Osteoblast (primary cell): ENCODE results near the gene PTPRN2. TPM values are rescaled to one million over a fixed set of nuclear protein-coding genes. Genes with fewer than 3 reads are reported as not detected.

Experiments used
- DNase-seq: peaks from one replicate; pipeline ENCODE4 v3.0.0; 2011; ENCODE audit warnings: low spot score, mixed read lengths; ENCODE audit not compliant: insufficient read length; ENCODE audit errors: missing footprints
- H2AFZ ChIP-seq: 2 replicates; pipeline ENCODE4 v1.6.0; 2011; ENCODE audit warnings: mild to moderate bottlenecking, low read length
- H3K27ac ChIP-seq: 2 replicates; pipeline ENCODE4 v1.5.1; 2011; ENCODE audit warnings: mild to moderate bottlenecking, low read depth, low read length, moderate library complexity
- H3K27me3 ChIP-seq: 2 replicates; pipeline ENCODE4 v1.6.0; 2012; ENCODE audit warnings: mild to moderate bottlenecking, control low read depth, inconsistent platforms, low read length, moderate library complexity; ENCODE audit not compliant: insufficient read depth
- H3K36me3 ChIP-seq: 2 replicates; pipeline ENCODE4 v1.5.1; 2011; ENCODE audit warnings: mild to moderate bottlenecking, low read length, control low read depth, moderate library complexity; ENCODE audit not compliant: insufficient read depth
- H3K4me1 ChIP-seq: 2 replicates; pipeline ENCODE4 v1.5.1; 2011; ENCODE audit warnings: mild to moderate bottlenecking, low read length, control low read depth, moderate library complexity; ENCODE audit not compliant: insufficient read depth
- H3K4me2 ChIP-seq: 2 replicates; pipeline ENCODE4 v1.6.0; 2011; ENCODE audit warnings: mild to moderate bottlenecking, low read length; ENCODE audit not compliant: insufficient read depth
- H3K4me3 ChIP-seq: fragments of 200-600 bp; sonication (generic); 3 replicates; pipeline ENCODE4 v1.5.1; 2012; ENCODE audit warnings: mild to moderate bottlenecking, low read length, inconsistent platforms; ENCODE audit not compliant: insufficient read depth
- H3K79me2 ChIP-seq: 2 replicates; pipeline ENCODE4 v1.6.0; 2012; ENCODE audit warnings: mild to moderate bottlenecking, low read length, control low read depth, inconsistent platforms; ENCODE audit not compliant: insufficient read depth
- H3K9me3 ChIP-seq: 2 replicates; pipeline ENCODE4 v1.5.1; 2011; ENCODE audit warnings: low read depth, low read length, control low read depth
- H4K20me1 ChIP-seq: 2 replicates; pipeline ENCODE4 v1.6.0; 2012; ENCODE audit warnings: mild to moderate bottlenecking, low read length, control low read depth; ENCODE audit not compliant: insufficient read depth
- CTCF ChIP-seq: IDR thresholded peaks from 2 replicates; pipeline ENCODE4 v1.5.1; 2011; ENCODE audit warnings: mild to moderate bottlenecking, low read depth, low read length, moderate library complexity; ENCODE audit errors: extremely low read depth
- total RNA-seq: library from RNA; depleted of rRNA; stranded (reverse); fragments of >200 nt; gene quantifications from 2 replicates; pipeline ENCODE4 v1.2.3, GENCODE V29; 2012

Gene PTPRN2
- total RNA-seq, 1 donor: 0.36 TPM

GRCh38 chr7:157586426-157586955, 1001.1 kb downstream of the PTPRN2 start:
- H3K27ac ChIP-seq: no peak overlapping the region
- no peaks in the 10 kb centered on the region for H3K79me2 ChIP-seq
- no peak for DNase-seq
- H3K4me1 ChIP-seq: no peaks in the 10 kb centered on the region
- no peak for TF ChIP-seq CTCF
- no peak overlapping the region for H2AFZ ChIP-seq
- no peaks in the 10 kb centered on the region for H3K9me3 ChIP-seq
- H3K4me3 ChIP-seq: no peak overlapping the region
- H3K27me3 ChIP-seq: no peaks in the 10 kb centered on the region
- no peak overlapping the region for H3K4me2 ChIP-seq
- H3K36me3 ChIP-seq: no peaks in the 10 kb centered on the region
- no peaks in the 10 kb centered on the region for H4K20me1 ChIP-seq

- Histone ChIP-seq H3K9me3 (no peaks in the 10 kb centered on the region), H3K4me1 (no peaks in the 10 kb centered on the region), H3K27me3 (no peaks in the 10 kb centered on the region), H4K20me1 (no peaks in the 10 kb centered on the region), H2AFZ (no peak overlapping the region), H3K27ac (no peak overlapping the region), H3K79me2 (no peaks in the 10 kb centered on the region), H3K4me3 (no peak overlapping the region), H3K36me3 (no peaks in the 10 kb centered on the region), H3K4me2 (no peak overlapping the region)
- DNase-seq: no peak
- no peak for TF ChIP-seq CTCF
Observed at GRCh38 chr7:157585113-157585861, 1002.3 kb downstream of the PTPRN2 start.

- no peak for DNase-seq
- no peak for TF ChIP-seq CTCF
- Histone ChIP-seq H3K9me3 (no peaks in the 10 kb centered on the region), H4K20me1 (no peaks in the 10 kb centered on the region), H3K79me2 (no peaks in the 10 kb centered on the region), H3K4me1 (no peaks in the 10 kb centered on the region), H3K27ac (no peak overlapping the region), H3K4me3 (no peak overlapping the region), H2AFZ (no peak overlapping the region), H3K4me2 (no peak overlapping the region), H3K36me3 (no peaks in the 10 kb centered on the region), H3K27me3 (no peaks in the 10 kb centered on the region)
Observed at GRCh38 chr7:157584420-157584819, 1003.2 kb downstream of the PTPRN2 start.

- Histone ChIP-seq H4K20me1 (no peaks in the 10 kb centered on the region), H3K27ac (no peak overlapping the region), H2AFZ (no peak overlapping the region), H3K36me3 (no peaks in the 10 kb centered on the region), H3K4me1 (no peaks in the 10 kb centered on the region), H3K4me3 (no peak overlapping the region), H3K4me2 (no peak overlapping the region), H3K9me3 (no peaks in the 10 kb centered on the region), H3K27me3 (no peaks in the 10 kb centered on the region), H3K79me2 (no peaks in the 10 kb centered on the region)
- no peak for TF ChIP-seq CTCF
- DNase-seq: no peak
Observed at GRCh38 chr7:157581740-157582139, 1005.9 kb downstream of the PTPRN2 start.
